ENCODE measurements around the gene SBK2. TPM values are rescaled to one million over a fixed set of nuclear protein-coding genes. Genes with fewer than 3 reads are reported as not detected.

The SBK2 gene
- total and polyA plus RNA-seq, 4 donors: 0.31 TPM; not detected in 3

DNA sequence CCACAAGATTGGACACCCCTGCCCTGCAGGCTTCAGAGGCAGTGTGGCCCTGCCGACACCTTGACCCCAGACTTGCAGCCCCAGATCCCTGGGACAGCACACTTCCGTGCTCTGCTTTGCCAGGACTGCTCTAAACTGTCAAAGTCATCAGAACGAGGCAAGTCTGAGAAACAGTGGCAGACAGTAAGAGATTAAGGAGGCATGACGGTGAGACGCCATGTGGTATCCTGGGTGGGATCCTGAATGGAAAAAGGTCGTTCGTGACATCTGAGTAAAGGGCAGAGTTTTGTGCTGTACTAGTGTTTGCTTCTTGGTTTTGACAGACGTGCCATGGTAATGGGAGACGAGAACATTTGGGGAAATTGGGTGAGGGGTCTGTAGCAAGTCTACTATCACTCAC is 29.9 kb upstream of the SBK2 start:
- no peak for ATAC-seq (ENCODE audit: insufficient read depth, low FRiP score)
- H3K9ac ChIP-seq (ENCODE audit: insufficient read depth in 1 of 2, low read length in 2 of 2): no peak overlapping the region
- TF ChIP-seq, protein P1, sequence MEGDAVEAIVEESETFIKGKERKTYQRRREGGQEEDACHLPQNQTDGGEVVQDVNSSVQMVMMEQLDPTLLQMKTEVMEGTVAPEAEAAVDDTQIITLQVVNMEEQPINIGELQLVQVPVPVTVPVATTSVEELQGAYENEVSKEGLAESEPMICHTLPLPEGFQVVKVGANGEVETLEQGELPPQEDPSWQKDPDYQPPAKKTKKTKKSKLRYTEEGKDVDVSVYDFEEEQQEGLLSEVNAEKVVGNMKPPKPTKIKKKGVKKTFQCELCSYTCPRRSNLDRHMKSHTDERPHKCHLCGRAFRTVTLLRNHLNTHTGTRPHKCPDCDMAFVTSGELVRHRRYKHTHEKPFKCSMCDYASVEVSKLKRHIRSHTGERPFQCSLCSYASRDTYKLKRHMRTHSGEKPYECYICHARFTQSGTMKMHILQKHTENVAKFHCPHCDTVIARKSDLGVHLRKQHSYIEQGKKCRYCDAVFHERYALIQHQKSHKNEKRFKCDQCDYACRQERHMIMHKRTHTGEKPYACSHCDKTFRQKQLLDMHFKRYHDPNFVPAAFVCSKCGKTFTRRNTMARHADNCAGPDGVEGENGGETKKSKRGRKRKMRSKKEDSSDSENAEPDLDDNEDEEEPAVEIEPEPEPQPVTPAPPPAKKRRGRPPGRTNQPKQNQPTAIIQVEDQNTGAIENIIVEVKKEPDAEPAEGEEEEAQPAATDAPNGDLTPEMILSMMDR (IDR thresholded peaks at IDR 0.05; ENCODE audit: control extremely low read depth, extremely low read depth): no peak
- WGBS, 2 donors: 44 to 62% methylated on average over 9 of the region's 9 CpGs
- peaks cover 0 to 5% (median 4%) of the 10 kb centered on the region in 5 donors for H3K4me1 ChIP-seq (ENCODE audit: control insufficient read depth in 5 of 5, insufficient read depth in 5 of 5, low read length in 5 of 5)
- no peaks in the 10 kb centered on the region for H3K27me3 ChIP-seq (ENCODE audit: control insufficient read depth in 3 of 3, insufficient read depth in 3 of 3, low read length in 2 of 3)
- no peaks in the 10 kb centered on the region for H3K9me3 ChIP-seq (ENCODE audit: control insufficient read depth in 4 of 4, insufficient read depth in 3 of 4, low read length in 3 of 4)
- H3K4me3 ChIP-seq: no peak overlapping the region
- no peak for DNase-seq
- H3K27ac ChIP-seq (ENCODE audit: low read depth in 1 of 2, low read length in 1 of 2): no peak overlapping the region
- no peaks in the 10 kb centered on the region for H3K36me3 ChIP-seq (ENCODE audit: control insufficient read depth in 4 of 4, insufficient read depth in 4 of 4, low read length in 4 of 4)

DNA sequence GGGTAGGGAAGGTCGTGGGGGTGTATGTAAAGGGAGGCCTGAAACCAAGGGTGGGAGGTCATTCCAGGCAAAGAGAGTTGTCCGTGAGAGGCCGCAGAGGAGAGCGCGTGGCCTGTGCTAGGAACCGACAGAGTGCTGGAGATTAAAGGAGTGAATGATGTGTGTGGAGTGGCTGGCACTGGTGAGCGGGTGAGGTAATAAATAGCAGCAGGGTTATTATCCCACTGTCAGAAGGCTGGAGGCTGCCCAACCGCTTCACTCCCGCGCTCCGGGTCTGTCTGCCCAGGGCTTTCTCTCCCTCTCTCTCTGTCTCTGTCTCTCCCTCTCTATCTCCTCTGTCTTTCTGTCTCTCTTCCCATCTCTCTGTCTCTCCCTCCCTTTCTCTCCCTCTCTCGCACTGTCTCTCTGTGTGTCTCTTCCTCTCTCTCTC is 26.3 kb upstream of the SBK2 start:
- DNase-seq (peak; percentile 33 to 53 (median 47)), ATAC-seq (ENCODE audit: insufficient read depth, low FRiP score) (no peak)
- Histone ChIP-seq H3K27me3 (ENCODE audit: control insufficient read depth in 3 of 3, insufficient read depth in 3 of 3, low read length in 2 of 3) (peaks cover 0 to 2% (median 0%) of the 10 kb centered on the region in 3 donors), H3K27ac (ENCODE audit: low read depth in 1 of 2, low read length in 1 of 2) (peak overlapping the region in 1 of 2 donors; percentile 85), H3K4me3 (no peak overlapping the region), H3K4me1 (ENCODE audit: control insufficient read depth in 5 of 5, insufficient read depth in 5 of 5, low read length in 5 of 5) (peaks cover 0 to 5% (median 4%) of the 10 kb centered on the region in 5 donors), H3K9me3 (ENCODE audit: control insufficient read depth in 4 of 4, insufficient read depth in 3 of 4, low read length in 3 of 4) (peaks cover 0 to 4% (median 0%) of the 10 kb centered on the region in 4 donors), H3K9ac (ENCODE audit: insufficient read depth in 1 of 2, low read length in 2 of 2) (peak overlapping the region in 1 of 2 donors; percentile 23), H3K36me3 (ENCODE audit: control insufficient read depth in 4 of 4, insufficient read depth in 4 of 4, low read length in 4 of 4) (no peaks in the 10 kb centered on the region)
- WGBS, 2 donors: 53 to 54% methylated on average over 12 of the region's 12 CpGs
- TF ChIP-seq, protein P1 (IDR thresholded peaks at IDR 0.05; ENCODE audit: control extremely low read depth, extremely low read depth): no peak

DNA sequence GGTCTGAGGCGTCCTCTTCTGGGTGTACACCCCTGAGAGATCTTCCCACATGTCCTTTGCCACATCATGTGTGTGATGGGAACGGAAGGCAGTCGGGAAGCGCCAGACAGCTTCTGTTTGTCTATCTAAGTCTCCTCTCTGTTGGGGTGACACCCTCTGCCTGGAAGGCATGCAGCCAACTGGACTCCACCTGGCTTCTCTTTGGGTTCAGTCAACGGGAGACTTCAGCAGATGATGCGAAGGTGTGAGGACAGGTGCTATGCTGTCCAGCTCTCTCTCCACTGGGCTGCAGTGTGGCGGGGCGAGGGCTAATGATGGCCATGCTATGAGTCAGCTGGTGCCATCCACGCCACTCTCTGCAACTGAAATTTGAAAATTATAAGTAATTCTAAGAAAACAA is 22.8 kb upstream of the SBK2 start:
- TF ChIP-seq, protein P1 (IDR thresholded peaks at IDR 0.05; ENCODE audit: control extremely low read depth, extremely low read depth): no peak
- H3K4me3 ChIP-seq: no peak overlapping the region
- H3K27ac ChIP-seq (ENCODE audit: low read depth in 1 of 2, low read length in 1 of 2): no peak overlapping the region
- H3K4me1 ChIP-seq (ENCODE audit: control insufficient read depth in 5 of 5, insufficient read depth in 5 of 5, low read length in 5 of 5): peaks cover 0 to 5% (median 4%) of the 10 kb centered on the region in 5 donors
- peaks cover 0 to 2% (median 0%) of the 10 kb centered on the region in 3 donors for H3K27me3 ChIP-seq (ENCODE audit: control insufficient read depth in 3 of 3, insufficient read depth in 3 of 3, low read length in 2 of 3)
- ATAC-seq (ENCODE audit: insufficient read depth, low FRiP score): no peak
- no peak overlapping the region for H3K9ac ChIP-seq (ENCODE audit: insufficient read depth in 1 of 2, low read length in 2 of 2)
- H3K9me3 ChIP-seq (ENCODE audit: control insufficient read depth in 4 of 4, insufficient read depth in 3 of 4, low read length in 3 of 4): peaks cover 0 to 4% (median 0%) of the 10 kb centered on the region in 4 donors
- no peaks in the 10 kb centered on the region for H3K36me3 ChIP-seq (ENCODE audit: control insufficient read depth in 4 of 4, insufficient read depth in 4 of 4, low read length in 4 of 4)
- WGBS, 2 donors: 83 to 92% methylated on average over 9 of the region's 9 CpGs
- no peak for DNase-seq

- peaks cover 0 to 2% (median 0%) of the 10 kb centered on the region in 5 donors for H3K4me1 ChIP-seq (ENCODE audit: control insufficient read depth in 5 of 5, insufficient read depth in 5 of 5, low read length in 5 of 5)
- DNase-seq: no peak
- no peaks in the 10 kb centered on the region for H3K36me3 ChIP-seq (ENCODE audit: control insufficient read depth in 4 of 4, insufficient read depth in 4 of 4, low read length in 4 of 4)
- H3K27me3 ChIP-seq (ENCODE audit: control insufficient read depth in 3 of 3, insufficient read depth in 3 of 3, low read length in 2 of 3): peaks cover 0 to 16% (median 9%) of the 10 kb centered on the region in 3 donors
- H3K4me3 ChIP-seq: no peak overlapping the region
- H3K9ac ChIP-seq (ENCODE audit: insufficient read depth in 1 of 2, low read length in 2 of 2): no peak overlapping the region
- no peak overlapping the region for H3K27ac ChIP-seq (ENCODE audit: low read depth in 1 of 2, low read length in 1 of 2)
- WGBS, 2 donors: 79 to 87% methylated on average over 8 of the region's 8 CpGs
- TF ChIP-seq, protein P1 (IDR thresholded peaks at IDR 0.05; ENCODE audit: control extremely low read depth, extremely low read depth): no peak
- no peak for ATAC-seq (ENCODE audit: insufficient read depth, low FRiP score)
- no peaks in the 10 kb centered on the region for H3K9me3 ChIP-seq (ENCODE audit: control insufficient read depth in 4 of 4, insufficient read depth in 3 of 4, low read length in 3 of 4)
Measured at GRCh38 chr19:55554741-55555152, 17.8 kb upstream of the SBK2 start.

Measured in lung (tissue), 12 donors.